Small intestine (tissue), 7 donors: ENCODE measurements around the gene PDLIM7. TPM values are rescaled to one million over a fixed set of nuclear protein-coding genes. Genes with fewer than 3 reads are reported as not detected.
A peak's percentile ranks its signal among the peaks of the same experiment; 100 is the strongest.
"Not testable (repeated sequence)": the region's sequence is repeated elsewhere in the genome, so short reads cannot be mapped to it uniquely, and the experiment has no call there.

Experiments used
- DNase-seq, 2 donors: peaks; one replicate each; pipeline versions ENCODE4 v3.0.0 to v3.0.0-alpha.2; 2013
- FAIRE-seq: peaks from 2 replicates; lab custom pipeline; 2012; peaks lifted over from hg19 to GRCh38; lab: Jason Lieb, UNC
- H3K27ac ChIP-seq, 3 donors: one replicate each; pipeline ENCODE4 v1.5.1; 2013; ENCODE audit warnings: low read length in 2 of 3, mild to moderate bottlenecking in 2 of 3, control low read depth in 1 of 3, inconsistent platforms in 1 of 3, low read depth in 1 of 3, moderate library complexity in 1 of 3
- H3K27me3 ChIP-seq, 3 donors: one replicate each; pipeline ENCODE4 v1.6.1; 2013; ENCODE audit warnings: low read length in 3 of 3, inconsistent platforms in 1 of 3; ENCODE audit not compliant: control insufficient read depth in 3 of 3, insufficient read depth in 3 of 3
- H3K36me3 ChIP-seq, 3 donors: one replicate each; pipeline ENCODE4 v1.6.1; 2013; ENCODE audit warnings: low read length in 3 of 3, inconsistent platforms in 1 of 3, low read depth in 1 of 3, mild to moderate bottlenecking in 1 of 3, moderate library complexity in 1 of 3; ENCODE audit not compliant: control insufficient read depth in 3 of 3, insufficient read depth in 2 of 3
- H3K4me1 ChIP-seq, 3 donors: one replicate each; pipeline ENCODE4 v1.6.1; 2013; ENCODE audit warnings: low read length in 2 of 3, inconsistent platforms in 1 of 3, low read depth in 1 of 3, mild to moderate bottlenecking in 1 of 3, moderate library complexity in 1 of 3; ENCODE audit not compliant: control insufficient read depth in 3 of 3, insufficient read depth in 2 of 3
- H3K4me3 ChIP-seq, 3 donors: one replicate each; pipeline ENCODE4 v1.5.1; 2013; ENCODE audit warnings: low read length in 3 of 3, control low read depth in 1 of 3, inconsistent platforms in 1 of 3, low read depth in 1 of 3, mild to moderate bottlenecking in 1 of 3, moderate library complexity in 1 of 3
- H3K9me3 ChIP-seq, 2 donors: one replicate each; pipeline ENCODE4 v1.6.1; 2013; ENCODE audit warnings: low read depth in 1 of 2, low read length in 1 of 2; ENCODE audit not compliant: control insufficient read depth in 2 of 2, insufficient read depth in 1 of 2
- WGBS, 3 donors: extraction: QIAGEN DNeasy Blood & Tissue Kit; methylation state at CpG; one replicate each; pipeline ENCODE4 v1.1.7; 2013; 5-methylcytosine and 5-hydroxymethylcytosine counted together
- polyA plus RNA-seq, 4 donors: library from polyadenylated mRNA; stranded (reverse) in 3 of 4; unstranded in 1 of 4; fragments of 200-250 nt in 3 of 4; fragments of 120-200 nt in 1 of 4; gene quantifications; one replicate each; pipeline versions ENCODE4 v1.2.1 to v1.2.3, GENCODE V29; 2013
- donor health status: healthy with polysubstance abuse.
- donor health status: control.
- donor health status: control.
- donor health status: Bipolar disorder and iron deficiency.
- donor health status: healthy.

PDLIM7 gene
- polyA plus RNA-seq, 4 donors = 3.8 to 44.4 (median 18.3) TPM

- no peaks in the 10 kb centered on the region for H3K27me3 ChIP-seq
- DNase-seq = no peak
- no peaks in the 10 kb centered on the region for H3K9me3 ChIP-seq
- H3K4me3 ChIP-seq = no peak overlapping the region
- 92 to 95% (median 92%) methylated on average over 10 of the region's 10 CpGs for WGBS, 3 donors
- H3K36me3 ChIP-seq = peaks cover 13 to 41% (median 21%) of the 10 kb centered on the region in 3 donors
- H3K27ac ChIP-seq = no peak overlapping the region
- no peak for FAIRE-seq
- H3K4me1 ChIP-seq = no peaks in the 10 kb centered on the region
Observed at GRCh38 chr5:177538876-177539275, 41.5 kb upstream of the PDLIM7 start.

DNA sequence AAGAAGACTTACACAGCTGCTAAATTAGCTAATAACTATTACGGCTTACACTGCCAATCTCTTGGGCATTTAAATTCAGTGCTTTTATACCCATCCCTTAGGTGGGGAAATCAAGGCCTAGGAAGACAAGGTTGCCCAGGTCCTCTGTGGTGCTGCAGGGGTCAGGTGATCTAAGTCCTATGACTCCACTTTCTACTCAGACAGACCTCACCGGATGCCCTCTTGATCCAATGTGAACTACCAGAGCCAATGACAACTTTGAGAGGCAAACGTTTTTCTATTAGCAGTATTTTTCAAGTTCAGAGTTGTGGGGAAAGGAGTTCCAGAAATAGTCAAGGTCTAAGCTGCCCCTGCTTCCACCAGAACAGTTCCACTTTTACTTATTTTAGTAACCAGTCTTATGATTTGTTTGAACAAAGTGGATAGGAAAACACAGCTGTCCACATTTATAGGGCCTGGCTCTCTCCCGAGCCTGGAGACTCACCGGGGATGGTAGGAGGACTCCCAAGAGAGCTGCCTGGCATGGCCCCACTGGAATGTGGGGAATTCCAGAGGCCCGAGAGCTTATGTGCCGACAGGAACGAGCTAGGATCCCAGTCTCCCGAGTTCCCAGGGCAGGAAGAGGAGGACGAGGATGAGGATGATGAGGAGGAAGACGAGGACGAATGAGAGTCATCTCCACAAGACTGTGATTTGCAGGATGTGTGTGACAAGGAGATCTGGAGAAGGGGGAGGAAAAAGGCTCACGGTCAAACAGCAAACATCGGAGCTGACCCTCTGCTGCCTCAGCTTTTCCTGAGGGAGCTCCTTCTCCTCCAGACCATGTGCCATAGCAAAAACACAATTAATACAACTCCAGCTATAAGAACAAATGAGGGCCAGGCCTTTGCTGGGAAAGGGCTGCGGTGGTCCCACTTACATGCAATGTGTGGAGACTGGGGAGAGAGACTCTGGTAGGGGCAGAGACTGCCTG lies 40.3 kb upstream of the PDLIM7 start:
- H3K4me1 ChIP-seq = no peaks in the 10 kb centered on the region
- DNase-seq = peak in 1 of 2 donors; percentile 24

DNA sequence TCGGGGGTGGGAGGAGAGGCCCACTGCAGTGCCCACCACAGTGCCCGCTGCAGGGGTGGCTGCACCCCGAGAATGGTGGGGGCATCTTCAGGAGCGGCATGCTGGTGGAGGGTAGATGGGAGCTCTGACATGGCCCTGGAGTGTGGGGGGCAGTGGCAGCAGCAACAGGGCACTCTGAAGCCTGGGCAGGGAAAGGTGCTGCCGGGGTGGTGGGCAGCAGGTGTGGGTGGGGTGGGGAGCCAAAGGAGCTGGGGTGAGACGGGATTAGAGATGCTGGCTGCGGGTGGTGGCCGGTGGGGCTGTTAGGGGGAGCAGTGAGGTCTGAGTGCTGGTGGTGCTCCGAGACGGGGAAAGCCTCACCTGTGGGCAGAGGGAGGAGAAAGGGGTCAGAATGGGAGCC lies 39.0 kb upstream of the PDLIM7 start:
- H3K27ac ChIP-seq = no peak overlapping the region
- H3K27me3 ChIP-seq = no peaks in the 10 kb centered on the region
- DNase-seq (no peak), FAIRE-seq (no peak)
- 94 to 97% (median 94%) methylated on average over 10 of the region's 10 CpGs for WGBS, 3 donors
- H3K4me3 ChIP-seq = no peak overlapping the region
- H3K36me3 ChIP-seq = peaks cover 13 to 62% (median 21%) of the 10 kb centered on the region in 3 donors
- no peaks in the 10 kb centered on the region for H3K4me1 ChIP-seq
- no peaks in the 10 kb centered on the region for H3K9me3 ChIP-seq

More for the DNA sequence above, 40.3 kb upstream of the PDLIM7 start:
- no peaks in the 10 kb centered on the region for H3K9me3 ChIP-seq
- WGBS, 3 donors = 61 to 74% (median 67%) methylated on average over 15 of the region's 15 CpGs
- FAIRE-seq = no peak
- H3K4me3 ChIP-seq = no peak overlapping the region
- H3K27me3 ChIP-seq = no peaks in the 10 kb centered on the region
- H3K27ac ChIP-seq = peak overlapping the region in 1 of 3 donors; percentile 53
- H3K36me3 ChIP-seq = peaks cover 13 to 50% (median 22%) of the 10 kb centered on the region in 3 donors

GRCh38 chr5:177535125-177535524 lies 37.7 kb upstream of the PDLIM7 start:
- FAIRE-seq (no peak), DNase-seq (no peak)
- H3K4me1 ChIP-seq = no peaks in the 10 kb centered on the region
- no peak overlapping the region for H3K27ac ChIP-seq
- peaks cover 16 to 71% (median 23%) of the 10 kb centered on the region in 3 donors for H3K36me3 ChIP-seq
- no peaks in the 10 kb centered on the region for H3K9me3 ChIP-seq
- no peaks in the 10 kb centered on the region for H3K27me3 ChIP-seq
- 92 to 97% (median 94%) methylated on average over 7 of the region's 7 CpGs for WGBS, 3 donors
- H3K4me3 ChIP-seq = no peak overlapping the region

DNA sequence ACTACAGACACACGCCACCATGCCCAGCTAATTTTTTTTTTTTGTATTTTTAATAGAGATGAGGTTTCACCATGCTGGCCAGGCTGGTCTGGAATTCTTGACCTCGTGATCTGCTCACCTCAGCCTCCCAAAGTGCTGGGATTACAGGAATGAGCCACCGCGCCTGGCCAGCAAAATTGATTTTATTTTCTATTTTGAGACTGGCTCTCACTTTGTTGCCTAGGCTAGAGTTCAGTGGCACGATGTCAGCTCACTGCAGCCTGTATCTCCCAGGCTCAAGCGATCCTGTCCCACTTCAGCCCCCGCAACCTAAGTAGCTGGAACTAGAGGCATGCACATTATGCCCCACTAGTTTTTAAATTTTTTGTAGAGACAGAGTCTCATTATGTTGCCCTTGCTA lies 37.0 kb upstream of the PDLIM7 start:
- not testable (repeated sequence) for H3K27ac ChIP-seq, H3K4me3 ChIP-seq, FAIRE-seq, H3K9me3 ChIP-seq, H3K27me3 ChIP-seq, H3K4me1 ChIP-seq, DNase-seq
- 95 to 97% (median 96%) methylated on average over 7 of the region's 7 CpGs for WGBS, 3 donors
- H3K36me3 ChIP-seq = peaks cover 16 to 78% (median 26%) of the 10 kb centered on the region in 3 donors

GRCh38 chr5:177531209-177531940 lies 34.0 kb upstream of the PDLIM7 start:
- H3K36me3 ChIP-seq = peaks cover 4 to 84% (median 24%) of the 10 kb centered on the region in 3 donors
- no peaks in the 10 kb centered on the region for H3K4me1 ChIP-seq
- 87 to 91% (median 90%) methylated on average over 27 of the region's 27 CpGs for WGBS, 3 donors

GRCh38 chr5:177530638-177531037 lies 33.2 kb upstream of the PDLIM7 start:
- WGBS, 3 donors = 81 to 96% (median 95%) methylated on average over 3 of the region's 3 CpGs
- no peak for DNase-seq
- no peak overlapping the region for H3K4me3 ChIP-seq
- no peaks in the 10 kb centered on the region for H3K9me3 ChIP-seq
- peaks cover 6 to 86% (median 22%) of the 10 kb centered on the region in 3 donors for H3K36me3 ChIP-seq
- no peaks in the 10 kb centered on the region for H3K27me3 ChIP-seq
- FAIRE-seq = no peak
- H3K4me1 ChIP-seq = no peaks in the 10 kb centered on the region
- no peak overlapping the region for H3K27ac ChIP-seq

More at GRCh38 chr5:177531209-177531940, 34.0 kb upstream of the PDLIM7 start:
- no peak overlapping the region for H3K4me3 ChIP-seq
- H3K27me3 ChIP-seq = no peaks in the 10 kb centered on the region
- DNase-seq (no peak), FAIRE-seq (no peak)
- no peak overlapping the region for H3K27ac ChIP-seq
- H3K9me3 ChIP-seq = no peaks in the 10 kb centered on the region
